Measurements from ENCODE around the gene CDADC1.
A peak's percentile ranks its signal among the peaks of the same experiment; 100 is the strongest.

The CDADC1 gene

GRCh38 chr13:49247643-49248621 lies at the start of gene CDADC1:
Gene CDADC1, plus strand, starts transcription at chr13:49247925. Its CDS starts 113 bp downstream, at chr13:49248038.
- peak; percentile 86 for DNase-seq (ENCODE audit: low read depth)

GRCh38 chr13:49206641-49207040 lies 41.1 kb upstream of the CDADC1 start:
- DNase-seq (ENCODE audit: low read depth): no peak

- no peak for DNase-seq (ENCODE audit: low read depth)
Measured at GRCh38 chr13:49208619-49209018, 39.1 kb upstream of the CDADC1 start.

- DNase-seq (ENCODE audit: low read depth): no peak
Measured at GRCh38 chr13:49210114-49210513, 37.6 kb upstream of the CDADC1 start.

GRCh38 chr13:49210669-49211068 lies 37.1 kb upstream of the CDADC1 start:
- DNase-seq (ENCODE audit: low read depth): no peak

- no peak for DNase-seq (ENCODE audit: low read depth)
Measured at GRCh38 chr13:49213539-49213938, 34.2 kb upstream of the CDADC1 start.

- no peak for DNase-seq (ENCODE audit: low read depth)
Measured at GRCh38 chr13:49213997-49214916, 33.5 kb upstream of the CDADC1 start.

- no peak for DNase-seq (ENCODE audit: low read depth)
Measured at GRCh38 chr13:49214917-49215376, 32.8 kb upstream of the CDADC1 start.

GRCh38 chr13:49216334-49216733 lies 31.4 kb upstream of the CDADC1 start:
- no peak for DNase-seq (ENCODE audit: low read depth)

GRCh38 chr13:49217962-49218492 lies 29.7 kb upstream of the CDADC1 start:
- DNase-seq (ENCODE audit: low read depth): no peak

- DNase-seq (ENCODE audit: low read depth): no peak
Measured at GRCh38 chr13:49218493-49219051, 29.2 kb upstream of the CDADC1 start.

GRCh38 chr13:49219647-49220035 lies 28.1 kb upstream of the CDADC1 start:
- no peak for DNase-seq (ENCODE audit: low read depth)

GRCh38 chr13:49220036-49220855 lies 27.5 kb upstream of the CDADC1 start, which contains the start of gene MLNR:
Gene MLNR, plus strand, starts transcription at chr13:49220338. Its CDS starts 0 bp downstream, at chr13:49220338.
- DNase-seq (ENCODE audit: low read depth): no peak

GRCh38 chr13:49220856-49221589 lies 26.7 kb upstream of the CDADC1 start:
- no peak for DNase-seq (ENCODE audit: low read depth)

- DNase-seq (ENCODE audit: low read depth): no peak
Measured at GRCh38 chr13:49221590-49221965, 26.1 kb upstream of the CDADC1 start.

GRCh38 chr13:49225223-49226042 lies 22.3 kb upstream of the CDADC1 start:
- DNase-seq (ENCODE audit: low read depth): no peak

- no peak for DNase-seq (ENCODE audit: low read depth)
Measured at GRCh38 chr13:49226613-49227012, 21.1 kb upstream of the CDADC1 start.

GRCh38 chr13:49234741-49235140 lies 13.0 kb upstream of the CDADC1 start:
- DNase-seq (ENCODE audit: low read depth): no peak

- DNase-seq (ENCODE audit: low read depth): no peak
Measured at GRCh38 chr13:49235856-49236431, 11.8 kb upstream of the CDADC1 start.

Data from stimulated activated CD8-positive, alpha-beta memory T cell treated with anti-CD3 and anti-CD28 coated beads, Interleukin-15, amount 100 ng/mL, for 24 hours (primary cell).